Liver (tissue), 3 donors: ENCODE measurements around the gene ERBB4.

Experiments
- HNF4A ChIP-seq, 2 donors: conservative IDR thresholded peaks; 2 replicates each; pipeline ENCODE4 v1.6.1; 2016; ENCODE audit warnings: antibody characterized with exemption in 2 of 2, mild to moderate bottlenecking in 2 of 2
- YY1 ChIP-seq: IDR thresholded peaks from 2 replicates; pipeline ENCODE4 v1.6.1; 2016; ENCODE audit warnings: antibody characterized with exemption, mild to moderate bottlenecking
- TF ChIP-seq, protein P1 (sequence below): fragments of 150-350 bp; IDR thresholded peaks from 2 replicates; pipeline ENCODE4 v1.5.1; 2017; ENCODE audit warnings: improper control_type of control experiment, low read depth, low read length; ENCODE audit not compliant: missing input control
- TF ChIP-seq, protein P2 (sequence below): IDR thresholded peaks from 2 replicates; pipeline ENCODE4 v1.6.1; 2016; ENCODE audit warnings: antibody characterized with exemption
- TF ChIP-seq, protein P3 (sequence below): IDR thresholded peaks from 2 replicates; pipeline ENCODE4 v1.6.1; 2016; ENCODE audit warnings: antibody characterized with exemption, mild to moderate bottlenecking
- TF ChIP-seq, protein P4 (sequence below): IDR thresholded peaks from 2 replicates; pipeline ENCODE4 v1.6.1; 2016; ENCODE audit warnings: antibody characterized with exemption
- TF ChIP-seq, protein P5 (sequence below): IDR thresholded peaks from 2 replicates; pipeline ENCODE4 v1.6.1; 2016; ENCODE audit warnings: antibody characterized with exemption
- donor health status: healthy.
- donor health status: healthy.

DNA sequence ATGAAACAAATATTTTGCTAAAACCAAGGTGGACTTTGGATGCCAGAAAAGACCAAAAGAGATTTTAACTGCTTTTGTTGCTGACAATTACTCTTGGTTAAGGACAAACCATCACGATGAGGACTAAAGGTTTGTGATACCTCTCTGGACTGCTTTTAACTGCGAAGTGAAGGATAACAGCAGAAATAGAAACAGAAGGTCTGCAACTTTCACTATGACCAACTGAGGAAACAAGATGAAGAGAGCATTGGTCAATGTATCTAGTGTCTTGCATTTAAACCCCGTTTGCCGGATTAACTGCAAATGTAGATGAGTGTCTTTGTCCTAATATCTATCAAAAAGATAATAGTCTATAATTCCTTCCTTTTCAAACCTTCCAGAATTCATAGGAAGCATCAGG, 541.7 kb downstream of the ERBB4 start:
- TF ChIP-seq, protein P1, sequence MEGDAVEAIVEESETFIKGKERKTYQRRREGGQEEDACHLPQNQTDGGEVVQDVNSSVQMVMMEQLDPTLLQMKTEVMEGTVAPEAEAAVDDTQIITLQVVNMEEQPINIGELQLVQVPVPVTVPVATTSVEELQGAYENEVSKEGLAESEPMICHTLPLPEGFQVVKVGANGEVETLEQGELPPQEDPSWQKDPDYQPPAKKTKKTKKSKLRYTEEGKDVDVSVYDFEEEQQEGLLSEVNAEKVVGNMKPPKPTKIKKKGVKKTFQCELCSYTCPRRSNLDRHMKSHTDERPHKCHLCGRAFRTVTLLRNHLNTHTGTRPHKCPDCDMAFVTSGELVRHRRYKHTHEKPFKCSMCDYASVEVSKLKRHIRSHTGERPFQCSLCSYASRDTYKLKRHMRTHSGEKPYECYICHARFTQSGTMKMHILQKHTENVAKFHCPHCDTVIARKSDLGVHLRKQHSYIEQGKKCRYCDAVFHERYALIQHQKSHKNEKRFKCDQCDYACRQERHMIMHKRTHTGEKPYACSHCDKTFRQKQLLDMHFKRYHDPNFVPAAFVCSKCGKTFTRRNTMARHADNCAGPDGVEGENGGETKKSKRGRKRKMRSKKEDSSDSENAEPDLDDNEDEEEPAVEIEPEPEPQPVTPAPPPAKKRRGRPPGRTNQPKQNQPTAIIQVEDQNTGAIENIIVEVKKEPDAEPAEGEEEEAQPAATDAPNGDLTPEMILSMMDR = no peak
- TF ChIP-seq, protein P2, sequence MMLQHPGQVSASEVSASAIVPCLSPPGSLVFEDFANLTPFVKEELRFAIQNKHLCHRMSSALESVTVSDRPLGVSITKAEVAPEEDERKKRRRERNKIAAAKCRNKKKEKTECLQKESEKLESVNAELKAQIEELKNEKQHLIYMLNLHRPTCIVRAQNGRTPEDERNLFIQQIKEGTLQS = no peak
- TF ChIP-seq, protein P3, sequence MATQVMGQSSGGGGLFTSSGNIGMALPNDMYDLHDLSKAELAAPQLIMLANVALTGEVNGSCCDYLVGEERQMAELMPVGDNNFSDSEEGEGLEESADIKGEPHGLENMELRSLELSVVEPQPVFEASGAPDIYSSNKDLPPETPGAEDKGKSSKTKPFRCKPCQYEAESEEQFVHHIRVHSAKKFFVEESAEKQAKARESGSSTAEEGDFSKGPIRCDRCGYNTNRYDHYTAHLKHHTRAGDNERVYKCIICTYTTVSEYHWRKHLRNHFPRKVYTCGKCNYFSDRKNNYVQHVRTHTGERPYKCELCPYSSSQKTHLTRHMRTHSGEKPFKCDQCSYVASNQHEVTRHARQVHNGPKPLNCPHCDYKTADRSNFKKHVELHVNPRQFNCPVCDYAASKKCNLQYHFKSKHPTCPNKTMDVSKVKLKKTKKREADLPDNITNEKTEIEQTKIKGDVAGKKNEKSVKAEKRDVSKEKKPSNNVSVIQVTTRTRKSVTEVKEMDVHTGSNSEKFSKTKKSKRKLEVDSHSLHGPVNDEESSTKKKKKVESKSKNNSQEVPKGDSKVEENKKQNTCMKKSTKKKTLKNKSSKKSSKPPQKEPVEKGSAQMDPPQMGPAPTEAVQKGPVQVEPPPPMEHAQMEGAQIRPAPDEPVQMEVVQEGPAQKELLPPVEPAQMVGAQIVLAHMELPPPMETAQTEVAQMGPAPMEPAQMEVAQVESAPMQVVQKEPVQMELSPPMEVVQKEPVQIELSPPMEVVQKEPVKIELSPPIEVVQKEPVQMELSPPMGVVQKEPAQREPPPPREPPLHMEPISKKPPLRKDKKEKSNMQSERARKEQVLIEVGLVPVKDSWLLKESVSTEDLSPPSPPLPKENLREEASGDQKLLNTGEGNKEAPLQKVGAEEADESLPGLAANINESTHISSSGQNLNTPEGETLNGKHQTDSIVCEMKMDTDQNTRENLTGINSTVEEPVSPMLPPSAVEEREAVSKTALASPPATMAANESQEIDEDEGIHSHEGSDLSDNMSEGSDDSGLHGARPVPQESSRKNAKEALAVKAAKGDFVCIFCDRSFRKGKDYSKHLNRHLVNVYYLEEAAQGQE = no peak
- TF ChIP-seq, protein P4, sequence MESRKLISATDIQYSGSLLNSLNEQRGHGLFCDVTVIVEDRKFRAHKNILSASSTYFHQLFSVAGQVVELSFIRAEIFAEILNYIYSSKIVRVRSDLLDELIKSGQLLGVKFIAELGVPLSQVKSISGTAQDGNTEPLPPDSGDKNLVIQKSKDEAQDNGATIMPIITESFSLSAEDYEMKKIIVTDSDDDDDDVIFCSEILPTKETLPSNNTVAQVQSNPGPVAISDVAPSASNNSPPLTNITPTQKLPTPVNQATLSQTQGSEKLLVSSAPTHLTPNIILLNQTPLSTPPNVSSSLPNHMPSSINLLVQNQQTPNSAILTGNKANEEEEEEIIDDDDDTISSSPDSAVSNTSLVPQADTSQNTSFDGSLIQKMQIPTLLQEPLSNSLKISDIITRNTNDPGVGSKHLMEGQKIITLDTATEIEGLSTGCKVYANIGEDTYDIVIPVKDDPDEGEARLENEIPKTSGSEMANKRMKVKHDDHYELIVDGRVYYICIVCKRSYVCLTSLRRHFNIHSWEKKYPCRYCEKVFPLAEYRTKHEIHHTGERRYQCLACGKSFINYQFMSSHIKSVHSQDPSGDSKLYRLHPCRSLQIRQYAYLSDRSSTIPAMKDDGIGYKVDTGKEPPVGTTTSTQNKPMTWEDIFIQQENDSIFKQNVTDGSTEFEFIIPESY = no peak
- TF ChIP-seq, protein P5, sequence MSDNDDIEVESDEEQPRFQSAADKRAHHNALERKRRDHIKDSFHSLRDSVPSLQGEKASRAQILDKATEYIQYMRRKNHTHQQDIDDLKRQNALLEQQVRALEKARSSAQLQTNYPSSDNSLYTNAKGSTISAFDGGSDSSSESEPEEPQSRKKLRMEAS = no peak
- no peak for TF ChIP-seq HNF4A (conservative IDR thresholded peaks at IDR 0.05)
- no peak for TF ChIP-seq YY1
